Measurements from ENCODE around the gene GUCY2C.

The GUCY2C gene

DNA sequence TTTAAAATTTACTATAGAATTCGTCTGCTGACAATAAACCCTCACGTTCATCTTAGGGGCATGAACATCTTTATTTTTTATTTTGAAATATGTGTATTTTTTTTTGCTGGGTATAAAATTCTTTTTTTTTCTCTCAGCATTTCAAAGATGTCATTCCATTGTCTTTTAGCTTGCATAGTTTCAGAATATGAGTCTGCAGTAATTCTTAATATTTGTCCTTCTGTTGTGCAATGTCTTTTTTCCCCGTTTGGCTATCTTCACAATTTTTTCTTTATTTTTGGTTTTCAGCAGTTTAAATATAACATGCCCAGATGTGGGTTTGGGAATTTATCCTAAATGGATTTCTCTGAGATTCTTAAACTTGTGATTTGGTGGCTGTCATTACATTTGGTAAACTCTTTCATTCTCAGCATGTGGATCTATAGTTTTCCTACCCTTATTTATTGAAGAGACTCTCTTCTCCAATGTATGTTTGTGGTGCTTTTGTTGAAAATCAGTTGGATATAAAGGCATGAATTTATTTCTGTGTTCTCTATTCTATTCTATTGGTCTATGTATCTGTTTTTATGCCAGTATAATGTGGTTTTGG, 90.9 kb downstream of the GUCY2C start:
- CTCF ChIA-PET: no interaction called here
- Histone ChIP-seq H3K4me3 (ENCODE audit: low read depth, low read length) (no peak overlapping the region), H3K36me3 (ENCODE audit: control insufficient read depth in 2 of 2, insufficient read depth in 1 of 2, low read length in 2 of 2) (no peaks in the 10 kb centered on the region), H3K4me1 (ENCODE audit: control insufficient read depth, insufficient read depth, low read length) (no peaks in the 10 kb centered on the region), H3K27ac (ENCODE audit: extremely low read depth, low read depth, low read length) (no peak overlapping the region), H3K9me3 (ENCODE audit: control insufficient read depth, insufficient read depth, low read depth, low read length) (no peaks in the 10 kb centered on the region)
- POLR2A ChIA-PET: no interaction called here
- TF ChIP-seq ZNF510 (tag by site-specific recombination; IDR thresholded peaks at IDR 0.05; ENCODE audit: insufficient replicate concordance) (peak; percentile 24), ZNF555 (tag by site-specific recombination; conservative IDR thresholded peaks at IDR 0.05) (no peak), TRIM28 (IDR thresholded peaks at IDR 0.05; ENCODE audit: borderline replicate concordance, low read length) (peak; percentile 95), ZNF184 (tag by site-specific recombination; IDR thresholded peaks at IDR 0.05) (peak; percentile 31; the same call in 1 of the 2 replicates), SETDB1 (IDR thresholded peaks at IDR 0.05; ENCODE audit: insufficient read length, low read length) (peak; percentile 97), ZSCAN16 (tag by site-specific recombination; IDR thresholded peaks at IDR 0.05) (no peak), ZNF529 (tag by site-specific recombination; IDR thresholded peaks at IDR 0.05; ENCODE audit: insufficient replicate concordance) (no peak), ZNF37A (tag by site-specific recombination; IDR thresholded peaks at IDR 0.05) (no peak), ZEB2 (tag by site-specific recombination; IDR thresholded peaks at IDR 0.05) (no peak)
- TF ChIP-seq, protein P1, sequence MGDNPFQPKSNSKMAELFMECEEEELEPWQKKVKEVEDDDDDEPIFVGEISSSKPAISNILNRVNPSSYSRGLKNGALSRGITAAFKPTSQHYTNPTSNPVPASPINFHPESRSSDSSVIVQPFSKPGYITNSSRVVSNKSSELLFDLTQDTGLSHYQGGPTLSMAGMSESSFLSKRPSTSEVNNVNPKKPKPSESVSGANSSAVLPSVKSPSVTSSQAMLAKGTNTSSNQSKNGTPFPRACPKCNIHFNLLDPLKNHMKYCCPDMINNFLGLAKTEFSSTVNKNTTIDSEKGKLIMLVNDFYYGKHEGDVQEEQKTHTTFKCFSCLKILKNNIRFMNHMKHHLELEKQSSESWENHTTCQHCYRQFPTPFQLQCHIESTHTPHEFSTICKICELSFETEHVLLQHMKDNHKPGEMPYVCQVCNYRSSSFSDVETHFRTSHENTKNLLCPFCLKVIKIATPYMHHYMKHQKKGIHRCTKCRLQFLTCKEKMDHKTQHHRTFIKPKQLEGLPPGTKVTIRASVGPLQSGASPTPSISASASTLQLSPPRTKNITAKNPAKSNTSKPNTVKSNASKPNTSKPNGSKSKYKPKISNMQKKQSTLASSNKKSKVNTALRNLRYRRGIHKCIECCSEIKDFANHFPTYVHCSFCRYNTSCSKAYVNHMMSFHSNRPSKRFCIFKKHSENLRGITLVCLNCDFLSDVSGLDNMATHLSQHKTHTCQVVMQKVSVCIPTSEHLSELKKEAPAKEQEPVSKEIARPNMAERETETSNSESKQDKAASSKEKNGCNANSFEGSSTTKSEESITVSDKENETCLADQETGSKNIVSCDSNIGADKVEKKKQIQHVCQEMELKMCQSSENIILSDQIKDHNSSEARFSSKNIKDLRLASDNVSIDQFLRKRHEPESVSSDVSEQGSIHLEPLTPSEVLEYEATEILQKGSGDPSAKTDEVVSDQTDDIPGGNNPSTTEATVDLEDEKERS (tag by site-specific recombination; IDR thresholded peaks at IDR 0.05): peak; percentile 87

DNA sequence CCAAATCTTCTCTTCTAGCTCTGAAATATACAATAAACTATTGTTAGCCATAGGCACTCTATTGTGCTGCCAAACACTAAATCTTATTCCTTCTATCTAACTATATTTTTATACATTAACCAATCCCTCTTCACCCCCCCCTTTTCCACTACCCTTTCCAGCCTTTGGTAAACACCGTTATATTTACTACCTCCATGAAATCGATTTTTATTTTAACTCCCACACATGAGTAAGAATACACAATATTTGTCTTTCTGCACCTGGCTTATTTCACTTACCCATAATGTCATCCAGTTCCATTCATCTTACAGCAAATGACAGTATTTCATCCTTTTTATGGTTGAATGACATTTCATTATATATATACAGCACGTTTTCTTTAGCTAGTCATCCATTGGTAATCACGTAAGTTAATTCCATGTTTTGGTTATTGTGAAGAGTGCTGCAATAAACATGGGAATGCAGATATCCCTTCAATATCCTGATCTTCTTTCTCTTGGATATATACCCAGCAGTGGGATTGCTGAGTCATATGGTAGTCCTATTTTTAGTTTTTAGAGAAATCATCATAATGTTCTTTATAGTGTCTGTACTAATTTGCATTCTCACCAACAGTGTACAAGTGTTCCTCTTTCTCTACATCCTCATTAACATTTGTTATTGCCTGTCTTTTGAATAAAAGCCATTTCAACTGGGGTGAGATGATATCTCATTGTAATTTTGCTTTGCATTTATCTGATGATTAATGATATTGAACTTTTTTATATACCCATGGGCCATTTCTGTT, 94.5 kb downstream of the GUCY2C start:
- no peaks in the 10 kb centered on the region for H3K9me3 ChIP-seq (ENCODE audit: control insufficient read depth, insufficient read depth, low read depth, low read length)
- CTCF ChIA-PET: no interaction called here
- H3K27ac ChIP-seq (ENCODE audit: extremely low read depth, low read depth, low read length): no peak overlapping the region
- H3K4me3 ChIP-seq (ENCODE audit: low read depth, low read length): no peak overlapping the region
- no peaks in the 10 kb centered on the region for H3K4me1 ChIP-seq (ENCODE audit: control insufficient read depth, insufficient read depth, low read length)
- H3K36me3 ChIP-seq (ENCODE audit: control insufficient read depth in 2 of 2, insufficient read depth in 1 of 2, low read length in 2 of 2): no peaks in the 10 kb centered on the region
- POLR2A ChIA-PET: no interaction called here
- TF ChIP-seq, protein P2, sequence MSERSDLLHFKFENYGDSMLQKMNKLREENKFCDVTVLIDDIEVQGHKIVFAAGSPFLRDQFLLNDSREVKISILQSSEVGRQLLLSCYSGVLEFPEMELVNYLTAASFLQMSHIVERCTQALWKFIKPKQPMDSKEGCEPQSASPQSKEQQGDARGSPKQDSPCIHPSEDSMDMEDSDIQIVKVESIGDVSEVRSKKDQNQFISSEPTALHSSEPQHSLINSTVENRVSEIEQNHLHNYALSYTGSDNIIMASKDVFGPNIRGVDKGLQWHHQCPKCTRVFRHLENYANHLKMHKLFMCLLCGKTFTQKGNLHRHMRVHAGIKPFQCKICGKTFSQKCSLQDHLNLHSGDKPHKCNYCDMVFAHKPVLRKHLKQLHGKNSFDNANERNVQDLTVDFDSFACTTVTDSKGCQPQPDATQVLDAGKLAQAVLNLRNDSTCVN (tag by site-specific recombination; optimal IDR thresholded peaks at IDR 0.05): no peak
- TF ChIP-seq OSR2 (tag by site-specific recombination; IDR thresholded peaks at IDR 0.05): no peak
- TF ChIP-seq, protein P3, sequence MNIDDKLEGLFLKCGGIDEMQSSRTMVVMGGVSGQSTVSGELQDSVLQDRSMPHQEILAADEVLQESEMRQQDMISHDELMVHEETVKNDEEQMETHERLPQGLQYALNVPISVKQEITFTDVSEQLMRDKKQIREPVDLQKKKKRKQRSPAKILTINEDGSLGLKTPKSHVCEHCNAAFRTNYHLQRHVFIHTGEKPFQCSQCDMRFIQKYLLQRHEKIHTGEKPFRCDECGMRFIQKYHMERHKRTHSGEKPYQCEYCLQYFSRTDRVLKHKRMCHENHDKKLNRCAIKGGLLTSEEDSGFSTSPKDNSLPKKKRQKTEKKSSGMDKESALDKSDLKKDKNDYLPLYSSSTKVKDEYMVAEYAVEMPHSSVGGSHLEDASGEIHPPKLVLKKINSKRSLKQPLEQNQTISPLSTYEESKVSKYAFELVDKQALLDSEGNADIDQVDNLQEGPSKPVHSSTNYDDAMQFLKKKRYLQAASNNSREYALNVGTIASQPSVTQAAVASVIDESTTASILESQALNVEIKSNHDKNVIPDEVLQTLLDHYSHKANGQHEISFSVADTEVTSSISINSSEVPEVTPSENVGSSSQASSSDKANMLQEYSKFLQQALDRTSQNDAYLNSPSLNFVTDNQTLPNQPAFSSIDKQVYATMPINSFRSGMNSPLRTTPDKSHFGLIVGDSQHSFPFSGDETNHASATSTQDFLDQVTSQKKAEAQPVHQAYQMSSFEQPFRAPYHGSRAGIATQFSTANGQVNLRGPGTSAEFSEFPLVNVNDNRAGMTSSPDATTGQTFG (tag by site-specific recombination; IDR thresholded peaks at IDR 0.05; ENCODE audit: borderline replicate concordance): no peak
- no peak for TF ChIP-seq ZNF324 (tag by site-specific recombination; IDR thresholded peaks at IDR 0.05)
- TF ChIP-seq ZNF394 (tag by site-specific recombination; IDR thresholded peaks at IDR 0.05; ENCODE audit: borderline replicate concordance): no peak
- no peak for TF ChIP-seq ZNF169 (tag by site-specific recombination; IDR thresholded peaks at IDR 0.05)
- no peak for TF ChIP-seq ZNF37A (tag by site-specific recombination; IDR thresholded peaks at IDR 0.05)
- TF ChIP-seq, protein P4, sequence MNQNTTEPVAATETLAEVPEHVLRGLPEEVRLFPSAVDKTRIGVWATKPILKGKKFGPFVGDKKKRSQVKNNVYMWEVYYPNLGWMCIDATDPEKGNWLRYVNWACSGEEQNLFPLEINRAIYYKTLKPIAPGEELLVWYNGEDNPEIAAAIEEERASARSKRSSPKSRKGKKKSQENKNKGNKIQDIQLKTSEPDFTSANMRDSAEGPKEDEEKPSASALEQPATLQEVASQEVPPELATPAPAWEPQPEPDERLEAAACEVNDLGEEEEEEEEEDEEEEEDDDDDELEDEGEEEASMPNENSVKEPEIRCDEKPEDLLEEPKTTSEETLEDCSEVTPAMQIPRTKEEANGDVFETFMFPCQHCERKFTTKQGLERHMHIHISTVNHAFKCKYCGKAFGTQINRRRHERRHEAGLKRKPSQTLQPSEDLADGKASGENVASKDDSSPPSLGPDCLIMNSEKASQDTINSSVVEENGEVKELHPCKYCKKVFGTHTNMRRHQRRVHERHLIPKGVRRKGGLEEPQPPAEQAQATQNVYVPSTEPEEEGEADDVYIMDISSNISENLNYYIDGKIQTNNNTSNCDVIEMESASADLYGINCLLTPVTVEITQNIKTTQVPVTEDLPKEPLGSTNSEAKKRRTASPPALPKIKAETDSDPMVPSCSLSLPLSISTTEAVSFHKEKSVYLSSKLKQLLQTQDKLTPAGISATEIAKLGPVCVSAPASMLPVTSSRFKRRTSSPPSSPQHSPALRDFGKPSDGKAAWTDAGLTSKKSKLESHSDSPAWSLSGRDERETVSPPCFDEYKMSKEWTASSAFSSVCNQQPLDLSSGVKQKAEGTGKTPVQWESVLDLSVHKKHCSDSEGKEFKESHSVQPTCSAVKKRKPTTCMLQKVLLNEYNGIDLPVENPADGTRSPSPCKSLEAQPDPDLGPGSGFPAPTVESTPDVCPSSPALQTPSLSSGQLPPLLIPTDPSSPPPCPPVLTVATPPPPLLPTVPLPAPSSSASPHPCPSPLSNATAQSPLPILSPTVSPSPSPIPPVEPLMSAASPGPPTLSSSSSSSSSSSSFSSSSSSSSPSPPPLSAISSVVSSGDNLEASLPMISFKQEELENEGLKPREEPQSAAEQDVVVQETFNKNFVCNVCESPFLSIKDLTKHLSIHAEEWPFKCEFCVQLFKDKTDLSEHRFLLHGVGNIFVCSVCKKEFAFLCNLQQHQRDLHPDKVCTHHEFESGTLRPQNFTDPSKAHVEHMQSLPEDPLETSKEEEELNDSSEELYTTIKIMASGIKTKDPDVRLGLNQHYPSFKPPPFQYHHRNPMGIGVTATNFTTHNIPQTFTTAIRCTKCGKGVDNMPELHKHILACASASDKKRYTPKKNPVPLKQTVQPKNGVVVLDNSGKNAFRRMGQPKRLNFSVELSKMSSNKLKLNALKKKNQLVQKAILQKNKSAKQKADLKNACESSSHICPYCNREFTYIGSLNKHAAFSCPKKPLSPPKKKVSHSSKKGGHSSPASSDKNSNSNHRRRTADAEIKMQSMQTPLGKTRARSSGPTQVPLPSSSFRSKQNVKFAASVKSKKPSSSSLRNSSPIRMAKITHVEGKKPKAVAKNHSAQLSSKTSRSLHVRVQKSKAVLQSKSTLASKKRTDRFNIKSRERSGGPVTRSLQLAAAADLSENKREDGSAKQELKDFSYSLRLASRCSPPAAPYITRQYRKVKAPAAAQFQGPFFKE (tag by site-specific recombination; IDR thresholded peaks at IDR 0.05; ENCODE audit: borderline replicate concordance): no peak
- no peak for TF ChIP-seq ZNF174 (tag by site-specific recombination; IDR thresholded peaks at IDR 0.05)
- no peak for TF ChIP-seq ZNF202 (tag by site-specific recombination; IDR thresholded peaks at IDR 0.05; ENCODE audit: borderline replicate concordance)
- TF ChIP-seq ZNF585B (tag by site-specific recombination; IDR thresholded peaks at IDR 0.05): no peak
- no peak for TF ChIP-seq ZNF777 (tag by site-specific recombination; IDR thresholded peaks at IDR 0.05; ENCODE audit: borderline replicate concordance)
